NCI-H345 treated with DMSO at 0.1 percent for 48 hours (cell line): ENCODE measurements around the gene PRKAR2B.

Experiments
- DNase-seq: peaks from one replicate; lab custom pipeline; 2025; ENCODE audit not compliant: unreplicated experiment; lab: John Stamatoyannopoulos, UW

Gene PRKAR2B

DNA sequence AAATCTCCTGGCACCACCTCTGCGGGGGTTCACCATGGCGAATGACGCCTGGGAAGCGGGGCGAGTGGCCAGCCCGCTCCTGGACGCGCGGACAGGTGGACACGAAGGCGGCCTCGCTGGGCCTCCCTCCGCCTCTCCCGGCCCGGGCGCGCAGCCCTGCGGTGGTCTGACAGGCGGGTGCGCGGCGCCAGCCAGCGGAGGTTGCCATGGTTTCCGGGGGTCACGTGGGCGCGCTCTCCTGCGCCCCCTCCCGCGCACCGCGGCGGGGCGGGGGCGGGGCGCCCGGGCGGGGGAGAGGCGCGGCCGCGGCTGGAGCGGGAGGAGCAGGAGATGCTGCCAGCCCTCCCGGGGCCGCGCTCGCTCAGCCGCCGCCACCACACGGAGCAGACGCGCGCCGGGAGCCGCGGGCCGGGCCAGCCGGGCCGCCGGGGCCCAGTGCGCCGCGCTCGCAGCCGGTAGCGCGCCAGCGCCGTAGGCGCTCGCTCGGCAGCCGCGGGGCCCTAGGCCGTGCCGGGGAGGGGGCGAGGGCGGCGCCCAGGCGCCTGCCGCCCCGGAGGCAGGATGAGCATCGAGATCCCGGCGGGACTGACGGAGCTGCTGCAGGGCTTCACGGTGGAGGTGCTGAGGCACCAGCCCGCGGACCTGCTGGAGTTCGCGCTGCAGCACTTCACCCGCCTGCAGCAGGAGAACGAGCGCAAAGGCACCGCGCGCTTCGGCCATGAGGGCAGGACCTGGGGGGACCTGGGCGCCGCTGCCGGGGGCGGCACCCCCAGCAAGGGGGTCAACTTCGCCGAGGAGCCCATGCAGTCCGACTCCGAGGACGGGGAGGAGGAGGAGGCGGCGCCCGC lies at the start of gene PRKAR2B:
PRKAR2B (plus strand) TSS at position 359 of the 848 bp plus-strand sequence; CDS start at position 562, 203 bp downstream.
- peak; percentile 57 for DNase-seq

DNA sequence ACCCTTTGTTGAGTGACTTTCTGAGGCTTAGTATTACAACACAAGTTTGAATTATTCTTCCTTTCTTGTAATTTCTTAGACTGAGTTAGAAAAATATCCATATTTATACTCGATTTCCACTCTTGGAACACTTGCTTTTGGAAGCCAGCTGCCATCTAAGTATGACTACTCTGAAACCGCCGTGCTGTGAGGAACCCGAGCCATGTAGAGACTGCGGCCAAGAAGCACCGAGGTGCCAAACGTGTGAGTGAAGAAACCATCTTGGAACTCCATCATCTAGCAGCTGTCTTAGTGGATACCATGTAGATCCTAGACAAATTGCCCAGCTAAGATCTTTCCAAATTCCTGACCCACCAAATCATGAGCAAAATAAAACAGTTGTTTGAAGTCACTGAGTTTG lies 49.7 kb upstream of the PRKAR2B start:
- DNase-seq = no peak

DNA sequence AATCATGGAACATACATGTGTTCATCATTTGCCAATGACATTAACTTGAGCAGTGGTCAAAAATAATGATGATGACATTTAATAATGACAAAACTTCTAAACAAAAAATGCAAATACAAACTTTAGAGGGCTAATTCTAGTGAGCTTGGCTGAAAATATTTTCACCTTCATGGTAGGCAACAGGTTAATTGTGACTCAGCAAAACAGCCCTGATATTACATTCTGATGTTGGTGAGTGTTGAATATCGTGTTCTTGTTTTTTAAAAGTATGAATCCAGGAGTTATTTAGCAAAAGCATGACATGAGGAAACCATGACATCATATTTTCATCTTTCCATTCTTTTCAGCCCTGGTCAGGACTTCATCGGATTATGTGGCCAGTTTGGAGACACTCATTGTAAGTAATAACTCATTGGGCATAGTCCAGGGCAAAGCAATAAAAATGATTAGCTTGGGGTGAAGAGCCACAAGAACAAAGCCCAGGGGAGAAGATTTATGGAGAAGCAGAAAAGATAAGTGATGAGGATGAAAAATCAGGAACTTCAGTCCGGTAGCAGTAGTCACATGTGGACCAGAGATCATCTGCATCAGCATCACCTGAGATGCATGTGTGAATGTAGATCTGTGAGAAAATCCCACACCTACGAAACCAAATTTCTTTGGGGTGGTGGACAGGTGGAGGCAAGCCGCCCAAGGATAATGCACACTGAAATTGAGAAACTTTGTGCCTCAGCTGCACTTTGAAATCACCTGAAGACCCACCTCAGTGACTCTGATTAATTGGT lies 46.8 kb upstream of the PRKAR2B start:
- no peak for DNase-seq

DNA sequence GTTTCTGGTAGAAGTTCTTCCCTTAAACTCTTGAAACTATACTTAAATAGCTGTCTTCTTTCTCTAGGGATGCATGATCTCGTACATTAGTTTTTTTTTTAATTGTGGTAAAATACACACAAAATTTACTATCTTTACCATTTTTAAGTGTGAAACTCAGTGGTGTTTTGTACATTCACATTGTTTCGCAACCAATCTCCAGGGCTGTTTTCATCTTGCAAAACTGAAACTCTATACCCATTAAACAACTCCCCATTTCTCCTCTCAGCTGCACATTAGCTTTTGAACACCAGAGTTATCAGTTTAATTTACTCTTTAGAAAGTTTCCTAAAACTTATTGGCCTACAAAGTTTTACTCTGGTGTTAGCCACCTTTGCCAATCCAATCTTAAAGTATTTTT lies 45.5 kb upstream of the PRKAR2B start:
- DNase-seq = no peak

DNA sequence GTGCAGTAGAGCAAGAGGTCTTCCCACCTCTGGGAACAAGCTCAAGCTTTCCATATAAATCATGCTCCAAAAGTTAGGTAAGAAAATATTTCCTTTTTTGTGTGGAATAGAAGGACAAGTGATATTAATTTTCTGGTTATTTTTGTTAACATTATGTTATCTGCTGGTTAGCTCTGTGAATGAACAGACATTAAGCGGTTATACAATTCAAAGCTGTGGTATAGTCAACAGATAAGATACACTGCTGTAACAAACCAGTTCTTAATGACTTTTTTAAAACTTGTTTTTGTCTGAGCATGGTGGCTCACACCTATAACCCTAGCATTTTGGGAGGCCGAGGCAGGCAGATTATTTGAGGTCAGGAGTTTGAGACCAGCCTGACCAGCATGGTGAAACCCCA lies 43.0 kb upstream of the PRKAR2B start:
- no peak for DNase-seq

DNA sequence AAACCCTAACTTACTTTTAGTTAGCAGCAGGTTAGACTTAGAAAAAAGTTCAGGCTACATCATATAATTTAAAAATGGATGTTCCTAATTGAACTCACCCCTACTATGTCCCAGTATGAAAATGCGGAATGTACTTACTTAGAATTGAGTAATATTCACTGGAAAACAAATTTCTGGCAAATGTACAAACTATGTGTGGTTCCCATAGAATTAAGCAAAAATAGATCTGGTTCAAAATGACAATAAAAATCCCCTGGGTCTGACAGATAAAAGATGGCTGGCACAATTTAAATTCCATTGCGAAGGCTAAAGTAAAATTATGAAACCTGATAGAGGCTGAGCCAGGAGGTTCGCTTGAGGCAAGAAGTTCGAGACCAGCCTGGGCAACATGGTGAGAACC lies 42.4 kb upstream of the PRKAR2B start:
- DNase-seq = no peak

DNA sequence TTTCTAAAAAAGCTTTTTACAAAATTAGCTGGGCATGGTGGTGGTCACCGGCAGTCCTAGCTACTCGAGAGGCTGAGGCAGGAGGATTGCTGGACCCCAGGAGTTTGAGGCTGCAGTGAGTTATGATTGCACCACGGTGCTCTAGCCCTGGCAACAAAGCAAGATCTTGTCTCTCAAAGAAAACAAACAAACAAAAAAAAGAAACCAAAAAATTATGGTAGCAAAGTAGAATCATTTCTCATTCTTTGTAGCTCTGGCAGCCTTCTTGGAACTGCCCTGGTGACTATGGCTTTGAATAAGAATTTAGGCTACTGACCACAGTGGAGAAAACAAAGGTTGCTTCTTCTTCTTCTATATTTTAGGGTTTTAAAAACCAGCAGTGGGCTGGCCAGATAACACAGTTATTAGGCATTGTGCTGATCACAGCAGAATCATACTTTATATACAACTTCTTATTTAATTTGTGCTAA lies 41.9 kb upstream of the PRKAR2B start:
- DNase-seq = no peak

DNA sequence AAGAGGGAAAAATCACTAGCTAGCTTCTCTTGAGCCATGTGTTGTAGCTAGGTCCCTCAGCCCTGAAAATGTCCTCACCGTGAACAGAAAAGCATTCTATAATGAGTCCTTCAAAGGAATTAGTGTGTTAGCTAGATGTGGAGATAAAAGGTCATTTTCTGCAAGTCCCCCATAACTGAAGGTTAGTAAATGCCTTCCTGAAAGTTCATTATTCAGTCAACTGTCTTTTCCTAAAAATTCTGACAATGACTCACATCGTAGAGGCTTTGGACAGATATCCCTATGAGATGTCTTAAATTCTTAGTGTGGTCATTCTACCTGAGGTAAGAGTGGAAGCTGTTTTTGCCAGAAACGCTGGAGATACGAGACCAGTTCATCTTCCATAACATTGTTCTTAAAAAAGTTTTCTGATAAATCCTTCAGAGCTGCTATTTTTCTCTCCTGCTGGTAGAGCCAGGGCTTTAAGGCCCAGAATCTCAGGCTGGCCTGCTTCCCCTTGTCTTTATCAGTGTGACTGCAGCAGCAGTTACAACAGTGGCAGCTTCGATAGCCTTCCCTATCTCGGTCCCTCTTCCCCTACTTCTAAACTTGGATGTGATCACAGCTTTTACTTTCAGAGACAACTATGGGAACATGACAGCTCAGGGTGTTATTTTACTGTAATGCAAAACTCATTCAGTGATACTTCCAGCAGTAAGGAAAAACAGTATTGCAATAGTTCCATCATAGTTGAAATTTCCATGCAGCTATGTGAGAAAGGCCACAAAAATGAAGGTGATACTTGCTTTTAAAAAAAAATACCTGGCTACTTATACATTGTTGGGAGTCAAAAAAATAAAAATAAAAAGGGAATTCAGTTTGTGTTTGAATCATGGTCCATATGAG lies 37.3 kb upstream of the PRKAR2B start:
- DNase-seq = no peak

DNA sequence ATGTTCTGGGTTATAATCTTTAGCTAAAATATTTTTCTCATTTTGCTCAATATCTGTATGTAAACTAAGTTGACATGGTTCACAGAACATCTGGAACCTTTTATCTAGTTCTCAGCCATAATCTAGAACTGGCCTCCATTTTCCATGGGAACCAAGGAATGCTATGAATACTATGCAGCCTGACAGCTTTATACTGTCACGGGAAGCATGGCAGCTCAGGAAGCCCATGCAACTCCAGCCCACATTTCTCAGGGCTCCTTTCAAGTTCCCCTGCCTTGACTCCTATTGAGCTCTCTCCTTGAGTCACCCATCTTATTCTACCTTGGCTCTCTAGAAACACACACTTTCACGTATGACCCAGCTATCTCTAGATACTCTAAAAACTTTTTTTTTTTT lies 36.6 kb upstream of the PRKAR2B start:
- no peak for DNase-seq

DNA sequence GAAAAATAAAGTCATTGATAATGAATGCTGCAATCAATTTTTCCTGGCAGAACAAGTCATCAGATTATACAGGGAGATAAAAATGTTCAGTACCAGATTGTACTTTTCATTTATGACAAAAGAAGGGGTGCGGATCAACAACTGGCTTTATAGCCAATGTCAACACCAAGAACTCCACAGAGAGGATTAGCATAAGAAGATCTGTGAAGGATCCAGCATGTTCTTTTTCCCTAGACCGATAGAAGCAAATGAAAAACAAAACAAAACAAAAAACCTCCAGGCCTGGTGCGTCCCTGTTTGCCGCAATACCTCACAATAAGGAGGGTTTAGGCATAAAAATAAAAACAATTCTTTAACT lies 34.7 kb upstream of the PRKAR2B start:
- DNase-seq = no peak

DNA sequence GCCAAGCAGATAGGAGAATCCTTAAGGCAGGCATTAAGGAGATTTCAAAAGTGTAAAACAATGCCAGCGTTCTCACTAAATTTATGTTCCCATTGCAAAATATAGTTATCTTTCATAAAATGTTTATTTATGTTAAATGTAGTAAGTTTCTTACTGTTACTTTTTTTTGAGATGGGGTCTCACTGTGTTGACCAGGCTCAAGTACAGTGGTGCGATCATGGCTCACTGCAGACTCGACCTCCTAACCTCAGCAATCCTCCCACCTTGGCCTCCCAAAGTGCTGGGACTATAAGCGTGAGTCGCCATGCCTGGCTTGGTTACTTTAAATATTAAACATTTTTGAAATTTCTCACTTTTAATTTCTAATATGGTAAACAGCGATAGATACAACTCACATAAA lies 31.8 kb upstream of the PRKAR2B start:
- no peak for DNase-seq

DNA sequence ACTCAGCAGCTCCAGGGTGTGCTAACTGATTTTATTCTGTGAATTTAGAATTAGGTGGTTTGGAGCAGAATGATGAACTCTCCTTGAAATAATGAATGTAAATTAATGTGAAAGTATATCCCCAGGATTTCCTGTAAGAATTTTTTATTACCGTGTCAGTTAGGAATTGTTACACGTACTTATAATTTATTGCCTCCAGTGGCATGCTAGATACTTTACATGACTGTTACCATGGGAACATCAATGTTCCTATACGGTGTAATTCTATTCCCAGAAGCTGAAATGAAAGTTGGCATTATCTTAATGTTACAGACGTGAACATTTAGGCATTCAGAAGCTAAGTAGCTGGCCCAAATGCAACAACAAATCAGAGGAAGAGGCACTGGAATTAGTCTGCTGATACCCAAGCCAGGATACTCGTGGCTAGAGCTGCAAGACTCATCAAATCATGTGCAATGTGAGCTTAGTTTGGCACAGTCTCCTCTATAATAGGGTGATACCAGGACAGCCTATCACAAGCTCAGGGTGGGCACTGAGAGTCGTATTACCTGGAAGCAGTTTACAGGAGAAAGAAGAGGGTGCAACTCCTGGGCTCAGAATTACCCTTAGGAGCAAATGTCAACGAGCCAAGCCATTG lies 30.0 kb upstream of the PRKAR2B start:
- DNase-seq = no peak

DNA sequence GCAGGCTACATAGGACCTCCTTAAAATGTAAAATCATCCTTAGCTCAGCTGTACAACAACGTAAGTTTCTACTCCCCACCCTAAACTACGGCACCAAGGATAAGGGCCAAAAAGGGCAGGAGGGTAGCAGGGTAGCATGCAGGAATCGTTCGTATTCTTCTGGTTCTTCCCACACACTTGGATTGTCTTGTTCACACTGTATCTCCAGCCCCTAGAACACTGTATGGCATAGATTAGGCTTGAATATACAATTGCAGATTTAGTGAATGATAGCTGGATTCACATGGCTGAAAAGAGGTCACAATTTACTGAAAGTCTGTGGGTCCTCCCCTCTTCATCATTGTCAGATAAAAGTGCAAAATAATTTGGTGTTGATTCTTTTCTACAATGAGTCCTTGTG lies 28.2 kb upstream of the PRKAR2B start:
- DNase-seq = no peak

DNA sequence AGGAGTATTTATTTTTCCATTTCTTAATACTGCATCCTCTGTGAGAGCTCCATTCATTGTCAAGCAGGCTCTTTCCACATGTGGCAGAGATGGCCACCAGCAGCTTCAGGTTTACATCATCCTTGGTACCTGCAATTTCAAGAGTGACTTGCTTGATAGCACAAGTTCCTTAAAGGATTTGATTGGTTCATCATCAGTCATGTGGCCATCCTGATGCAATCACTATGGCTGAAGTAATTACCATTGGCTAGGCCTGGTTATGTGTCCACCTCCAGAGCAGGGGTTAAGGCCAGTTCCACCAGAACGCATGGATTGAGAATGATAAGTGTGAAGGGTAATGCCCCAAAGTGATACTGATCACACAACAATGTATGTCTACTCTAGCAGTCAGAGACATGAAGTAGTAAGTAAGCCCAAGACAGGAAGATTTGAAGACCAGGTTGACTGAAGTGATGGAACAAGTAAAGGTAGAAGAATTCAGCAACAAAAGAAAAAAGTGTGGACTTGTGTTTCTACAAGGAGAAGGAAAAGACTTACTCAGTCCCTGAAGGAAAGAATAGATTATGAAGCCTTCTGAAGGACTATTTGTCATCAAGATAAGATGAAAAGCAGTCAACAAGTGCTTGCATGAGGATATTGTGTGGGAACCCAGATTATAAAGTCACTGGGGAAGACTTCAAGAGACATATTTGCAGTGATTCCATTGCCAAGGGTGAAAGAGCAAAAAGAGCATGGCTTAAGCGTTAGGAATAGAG lies 26.4 kb upstream of the PRKAR2B start:
- DNase-seq = no peak

DNA sequence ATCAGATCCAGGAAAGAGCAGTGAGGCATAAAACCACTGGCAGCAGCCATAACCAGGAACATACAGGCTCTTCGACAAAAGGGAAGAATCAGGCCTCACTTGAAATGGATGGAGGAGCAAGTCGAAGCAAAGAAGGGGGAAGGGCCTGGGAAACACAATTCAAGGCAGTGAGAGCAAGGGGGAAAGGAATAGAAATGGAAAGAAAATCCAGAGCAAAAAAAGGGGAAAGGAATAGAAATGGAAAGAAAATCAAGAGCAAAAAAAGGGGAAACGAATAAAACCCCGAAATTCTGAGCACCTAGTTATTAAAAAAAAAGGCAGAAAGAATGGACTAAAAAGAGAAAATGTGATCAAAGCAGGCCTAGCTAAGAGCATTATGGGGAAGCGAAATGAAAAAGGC lies 24.1 kb upstream of the PRKAR2B start:
- DNase-seq = no peak

DNA sequence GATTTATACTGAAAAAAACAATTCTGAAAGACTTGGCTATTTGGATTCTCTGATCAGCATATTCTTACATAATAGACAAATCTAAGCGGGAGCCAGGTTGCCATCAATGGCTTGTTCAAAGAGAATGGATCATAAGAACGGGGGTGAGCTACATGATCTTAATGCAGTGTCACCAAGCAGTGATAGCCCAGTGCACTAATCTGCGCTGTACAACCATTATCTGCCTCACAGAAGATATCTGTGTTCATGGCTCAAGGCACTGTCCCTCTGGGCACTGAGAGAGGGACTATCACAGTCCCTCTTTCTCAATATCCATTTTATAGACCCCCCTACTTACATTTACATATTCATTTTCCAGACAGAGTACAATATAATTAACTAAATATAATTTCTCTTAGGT lies 22.9 kb upstream of the PRKAR2B start:
- no peak for DNase-seq

DNA sequence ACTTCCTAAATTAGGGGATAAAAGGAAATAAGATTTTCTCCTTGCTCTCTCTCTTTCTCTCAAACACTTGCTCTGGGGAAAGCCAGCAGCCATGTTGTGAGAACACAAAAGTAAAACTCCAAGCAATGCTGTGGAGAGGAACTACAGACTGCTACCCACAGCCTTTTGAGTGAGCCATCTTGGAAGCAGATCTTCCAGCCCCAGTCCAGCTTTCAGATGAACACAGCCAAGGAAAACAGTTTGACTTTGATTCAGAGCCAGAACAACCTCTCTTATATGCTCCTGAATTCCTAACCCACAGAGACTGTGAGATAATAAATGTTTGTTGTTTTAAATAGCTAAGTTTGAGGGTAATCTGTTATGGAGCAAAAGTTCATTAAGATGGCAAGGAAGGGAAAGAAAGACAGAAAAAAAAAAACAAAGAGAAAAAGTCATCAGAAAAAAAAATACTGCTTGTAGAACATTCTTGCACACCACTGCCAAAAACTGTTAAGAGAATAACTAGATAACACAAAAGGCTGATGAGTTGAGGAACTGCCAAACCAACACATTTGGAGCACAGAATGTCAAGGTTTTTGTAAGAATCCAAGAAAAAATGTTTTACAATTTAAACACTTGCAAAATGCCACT lies 20.9 kb upstream of the PRKAR2B start:
- DNase-seq = no peak

DNA sequence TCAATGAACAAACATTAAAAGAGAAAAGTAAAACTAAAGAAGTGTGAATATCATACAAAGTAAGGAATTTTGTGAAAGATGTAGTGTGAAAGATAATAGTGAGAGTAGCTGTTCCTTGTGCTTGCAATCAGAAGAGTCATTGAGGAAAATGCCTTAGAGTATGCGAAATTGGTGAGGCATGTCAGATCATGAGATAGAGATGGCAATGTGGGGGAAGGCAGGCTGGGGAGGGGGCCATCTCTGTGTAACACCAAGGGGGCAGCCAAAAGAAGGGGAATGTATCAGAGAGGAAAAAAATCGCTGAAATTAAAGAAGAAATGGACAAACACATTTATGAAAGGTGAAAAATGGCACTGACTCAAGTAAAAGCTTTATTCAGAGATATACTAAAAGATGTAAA lies 19.6 kb upstream of the PRKAR2B start:
- DNase-seq = no peak

DNA sequence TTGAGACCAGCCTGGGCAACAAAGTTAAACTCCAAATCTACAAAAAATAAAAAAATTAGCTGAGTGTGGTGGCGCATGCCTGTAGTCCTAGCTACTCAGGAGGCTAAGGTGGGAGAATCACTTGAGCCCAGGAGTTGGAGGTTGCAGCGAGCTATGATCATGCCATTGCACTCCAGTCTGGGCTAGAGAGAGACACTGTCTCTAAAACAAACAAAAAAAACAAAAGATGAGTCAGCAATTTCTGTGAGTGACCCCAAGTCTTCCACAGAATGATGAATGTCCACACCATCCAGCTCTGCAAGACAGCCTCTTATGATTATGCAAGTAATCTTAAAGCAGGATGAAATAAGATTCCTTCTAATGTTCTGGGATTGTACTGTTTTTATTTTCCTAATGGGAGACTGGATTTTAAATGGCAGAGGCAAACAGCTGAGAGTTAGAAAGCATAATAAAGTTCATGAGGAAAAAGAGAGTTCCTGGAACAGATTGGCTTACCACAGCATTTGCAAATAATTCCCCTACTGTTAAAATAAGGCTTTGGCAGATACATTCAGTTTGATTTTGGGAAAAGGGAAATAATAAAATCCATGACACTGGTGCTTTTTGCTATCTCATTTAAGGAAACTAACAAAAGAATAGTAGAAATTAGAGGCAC lies 18.9 kb upstream of the PRKAR2B start:
- no peak for DNase-seq
